Measurements from ENCODE around the gene CASQ2. TPM values are rescaled to one million over a fixed set of nuclear protein-coding genes. Genes with fewer than 3 reads are reported as not detected.

Gene CASQ2
- total and polyA plus RNA-seq, 9 of the 15 experiments (the other 6 are each of a cell fraction or from before 2014, with no cell fraction given), result not detected

DNA sequence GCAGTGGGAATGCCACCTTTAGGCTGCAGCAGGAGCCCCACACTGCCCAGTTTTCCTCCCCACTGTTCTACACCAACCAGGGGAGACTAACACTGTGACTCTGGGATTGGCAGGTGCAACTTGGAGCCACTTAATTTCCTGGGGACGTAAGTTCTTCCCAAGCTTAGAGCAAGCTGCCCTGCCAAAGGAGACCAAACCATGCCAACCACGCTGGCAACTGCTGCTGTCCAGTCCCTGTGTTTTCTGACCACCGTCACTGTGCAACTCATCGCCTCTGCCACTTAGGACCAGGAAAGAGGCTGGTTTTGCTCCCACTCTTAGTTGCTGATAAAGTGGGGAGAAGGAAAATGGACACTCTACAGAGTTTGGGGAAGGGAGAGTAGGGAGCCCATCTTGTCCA lies 76.3 kb downstream of the CASQ2 start:
- H3K27me3 ChIP-seq (ENCODE audit: control insufficient read depth in 2 of 2, insufficient read depth in 2 of 2, low read length in 2 of 2), result 0 out of 5 replicates have a peak, but pooled peaks cover 0 to 4% of the 10 kb centered on the region in 2 experiments
- DNase-seq (ENCODE audit: extremely low read depth in 1 of 4, low spot score in 3 of 4), result no peak
- H3K9ac ChIP-seq (ENCODE audit: insufficient read depth in 1 of 2, low read depth in 2 of 2, low read length in 2 of 2), result no peak overlapping the region
- H3K9me1 ChIP-seq (ENCODE audit: control insufficient read depth, insufficient read depth, low read length), result no peaks in the 10 kb centered on the region
- no peak for FAIRE-seq
- TF ChIP-seq NCOA1 (IDR thresholded peaks at IDR 0.05; ENCODE audit: low read depth) (no peak), TCF7 (IDR thresholded peaks at IDR 0.05; ENCODE audit: borderline replicate concordance) (no peak), ILK (tag; IDR thresholded peaks at IDR 0.05; ENCODE audit: borderline replicate concordance, low read depth) (no peak), POU5F1 (IDR thresholded peaks at IDR 0.05; ENCODE audit: borderline replicate concordance, low read depth, low read length, partially characterized antibody) (no peak), PHTF2 (CRISPR knock-in tag; IDR thresholded peaks at IDR 0.05) (no peak)
- H4K20me1 ChIP-seq (replicated peaks; ENCODE audit: control insufficient read depth, insufficient read depth, low read length), result no peaks in the 10 kb centered on the region
- no TSS peak for BruUV-seq (replicated peaks)
- in situ Hi-C loops (cut with MboI) (no loop called here), intact Hi-C loops (cut with micrococcal nuclease) (no loop called here)
- no peaks in the 10 kb centered on the region for H3K4me1 ChIP-seq (replicated peaks in 1 of 2; ENCODE audit: control insufficient read depth in 2 of 2, insufficient read depth in 2 of 2, low read length in 2 of 2)
- H2AFZ ChIP-seq (ENCODE audit: low read depth, low read length), result no peak overlapping the region
- ChIA-PET POLR2A (interaction anchor here (0.7 kb wide), 1 partner anchor 31 kb away, joined by 3 read pairs; no protein-coding TSS in a partner anchor), CTCF (ENCODE audit: low intra/inter-chr PET ratio) (interaction anchor here (0.6 kb wide), 1 partner anchor 17 kb away, joined by 3 read pairs; no protein-coding TSS in a partner anchor)
- no peaks in the 10 kb centered on the region for H3K9me3 ChIP-seq (replicated peaks; ENCODE audit: control insufficient read depth, insufficient read depth, low read depth, low read length)
- H3K4me3 ChIP-seq, result no peak overlapping the region
- H3K79me2 ChIP-seq (ENCODE audit: control insufficient read depth, insufficient read depth, low read length), result no peaks in the 10 kb centered on the region
- peaks cover 33% of the 10 kb centered on the region; the same call in 2 of the 3 replicates for H3K36me3 ChIP-seq (ENCODE audit: control insufficient read depth, insufficient read depth, low read length)
- no peak overlapping the region for H3K4me2 ChIP-seq (ENCODE audit: insufficient read depth, low read length)
- ATAC-seq, result no peak
- WGBS (ENCODE audit: insufficient coverage, low coverage, missing lambda C conversion rate), result 89% methylated on average over 4 of the region's 4 CpGs
- no peak overlapping the region for H3K27ac ChIP-seq (ENCODE audit: extremely low read depth, low read depth, low read length)

DNA sequence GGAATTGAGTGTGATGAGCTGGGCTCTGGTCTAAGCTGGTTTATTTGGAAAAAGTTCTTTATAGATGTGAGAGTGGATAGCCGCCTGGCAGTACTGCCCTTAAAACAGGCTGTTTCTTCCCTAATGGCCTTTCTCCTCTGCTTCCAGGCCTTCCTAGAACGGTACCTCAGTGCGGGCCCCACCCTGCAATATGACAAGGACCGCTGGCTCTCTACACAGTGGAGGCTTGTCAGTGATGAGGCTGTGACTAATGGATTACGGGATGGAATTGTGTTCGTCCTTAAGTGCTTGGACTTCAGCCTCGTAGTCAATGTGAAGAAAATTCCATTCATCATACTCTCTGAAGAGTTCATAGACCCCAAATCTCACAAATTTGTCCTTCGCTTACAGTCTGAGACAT lies 77.5 kb downstream of the CASQ2 start:
- H3K4me3 ChIP-seq, result no peak overlapping the region
- CTCF ChIA-PET (ENCODE audit: low intra/inter-chr PET ratio), result no interaction called here
- H3K27me3 ChIP-seq (ENCODE audit: control insufficient read depth in 2 of 2, insufficient read depth in 2 of 2, low read length in 2 of 2), result 0 out of 5 replicates have a peak, but pooled peaks cover 0 to 1% of the 10 kb centered on the region in 2 experiments
- H3K27ac ChIP-seq (ENCODE audit: extremely low read depth, low read depth, low read length), result no peak overlapping the region
- TF ChIP-seq EGR1 (conservative IDR thresholded peaks at IDR 0.05), result no peak
- H3K4me2 ChIP-seq (ENCODE audit: insufficient read depth, low read length), result no peak overlapping the region
- no peaks in the 10 kb centered on the region for H3K79me2 ChIP-seq (ENCODE audit: control insufficient read depth, insufficient read depth, low read length)
- BruUV-seq (replicated peaks), result no TSS peak
- in situ Hi-C loops (cut with MboI) (no loop called here), intact Hi-C loops (cut with micrococcal nuclease) (no loop called here)
- ATAC-seq (no peak), DNase-seq (ENCODE audit: extremely low read depth in 1 of 4, low spot score in 3 of 4) (no peak), FAIRE-seq (no peak)
- no peaks in the 10 kb centered on the region for H4K20me1 ChIP-seq (replicated peaks; ENCODE audit: control insufficient read depth, insufficient read depth, low read length)
- H3K36me3 ChIP-seq (ENCODE audit: control insufficient read depth, insufficient read depth, low read length), result peaks cover 40% of the 10 kb centered on the region; the same call in 2 of the 3 replicates
- H3K9ac ChIP-seq (ENCODE audit: insufficient read depth in 1 of 2, low read depth in 2 of 2, low read length in 2 of 2), result no peak overlapping the region
- no peaks in the 10 kb centered on the region for H3K9me3 ChIP-seq (replicated peaks; ENCODE audit: control insufficient read depth, insufficient read depth, low read depth, low read length)
- POLR2A ChIA-PET, result interaction anchor here (1.1 kb wide), 1 partner anchor 10 kb away, joined by 3 read pairs; no protein-coding TSS in a partner anchor
- no peak overlapping the region for H2AFZ ChIP-seq (ENCODE audit: low read depth, low read length)
- WGBS (ENCODE audit: insufficient coverage, low coverage, missing lambda C conversion rate), result 88% methylated on average over 8 of the region's 8 CpGs
- no peaks in the 10 kb centered on the region for H3K9me1 ChIP-seq (ENCODE audit: control insufficient read depth, insufficient read depth, low read length)
- no peaks in the 10 kb centered on the region for H3K4me1 ChIP-seq (replicated peaks in 1 of 2; ENCODE audit: control insufficient read depth in 2 of 2, insufficient read depth in 2 of 2, low read length in 2 of 2)

Measured in K562 (cell line).